SK-N-SH (cell line): ENCODE results near the gene RASA4B.
"Not testable (repeated sequence)": the region's sequence is repeated elsewhere in the genome, so short reads cannot be mapped to it uniquely, and the experiment has no call there.

Experiments used
- MEF2A ChIP-seq: IDR thresholded peaks from 2 replicates; pipeline ENCODE4 v1.4.0; 2012; ENCODE audit warnings: low read depth, borderline replicate concordance
- RFX5 ChIP-seq: IDR thresholded peaks from 2 replicates; pipeline ENCODE4 v1.6.1; 2012; ENCODE audit warnings: mild to moderate bottlenecking, improper control_type of control experiment, low read length
- SIN3A ChIP-seq: IDR thresholded peaks from 2 replicates; pipeline ENCODE4 v1.6.1; 2012; ENCODE audit warnings: low read depth, mild to moderate bottlenecking, low read length, moderate library complexity, borderline replicate concordance
- TF ChIP-seq, protein P1 (sequence below): IDR thresholded peaks from 2 replicates; pipeline ENCODE4; 2012
- TF ChIP-seq, protein P2 (sequence below): IDR thresholded peaks from 2 replicates; pipeline ENCODE4 v1.4.0; 2012; ENCODE audit warnings: low read depth
- TF ChIP-seq, protein P3 (sequence below): fragments of 200-600 bp; sonication (generic); IDR thresholded peaks from 2 replicates; pipeline ENCODE4 v1.6.1; 2017; ENCODE audit warnings: antibody characterized with exemption, mild to moderate bottlenecking, moderate library complexity
- TF ChIP-seq, protein P4 (sequence below): IDR thresholded peaks from 2 replicates; pipeline ENCODE4 v1.4.0; 2012; ENCODE audit warnings: low read depth, borderline replicate concordance

DNA sequence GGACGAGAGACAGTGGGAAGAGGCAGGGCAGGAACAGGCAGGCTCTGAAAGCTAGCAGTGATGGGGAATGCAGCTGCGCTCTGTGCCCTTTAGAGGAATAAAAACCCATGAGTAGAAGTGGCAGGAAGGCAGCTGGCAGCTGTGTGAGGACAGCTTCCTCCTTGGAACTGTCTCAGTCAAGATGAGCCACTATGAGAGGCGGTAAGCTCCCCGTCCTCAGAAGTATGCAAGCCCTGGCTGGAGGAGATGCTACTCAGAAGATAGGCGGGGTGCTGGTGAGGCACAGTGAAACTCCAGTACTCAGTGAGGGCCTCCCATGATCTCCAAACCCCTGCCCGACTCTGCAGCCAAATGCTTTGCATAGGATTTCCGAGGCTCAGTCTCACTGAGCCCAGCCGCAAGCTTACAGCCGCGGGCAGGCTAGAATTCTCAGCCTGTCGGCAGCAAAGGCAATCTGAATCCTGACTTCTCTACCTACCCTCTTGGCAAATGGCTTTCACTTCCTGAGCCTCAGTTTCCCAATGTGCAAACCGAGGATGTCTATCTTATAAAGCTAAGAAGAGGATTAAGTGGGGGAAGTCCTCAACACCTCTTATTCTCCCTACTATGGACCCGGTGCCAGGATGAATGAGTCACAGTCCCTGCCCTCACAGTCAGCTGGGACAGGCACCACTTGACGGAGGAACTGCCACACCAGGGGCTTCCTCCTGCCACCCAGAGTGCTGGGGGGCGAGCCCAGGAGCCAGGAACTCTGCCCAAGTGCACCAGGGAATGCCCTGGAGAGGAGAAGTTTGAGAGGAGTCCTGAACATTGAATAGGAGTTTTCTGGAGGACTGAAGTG lies 2.5 kb downstream of the RASA4B start:
- TF ChIP-seq, protein P1, sequence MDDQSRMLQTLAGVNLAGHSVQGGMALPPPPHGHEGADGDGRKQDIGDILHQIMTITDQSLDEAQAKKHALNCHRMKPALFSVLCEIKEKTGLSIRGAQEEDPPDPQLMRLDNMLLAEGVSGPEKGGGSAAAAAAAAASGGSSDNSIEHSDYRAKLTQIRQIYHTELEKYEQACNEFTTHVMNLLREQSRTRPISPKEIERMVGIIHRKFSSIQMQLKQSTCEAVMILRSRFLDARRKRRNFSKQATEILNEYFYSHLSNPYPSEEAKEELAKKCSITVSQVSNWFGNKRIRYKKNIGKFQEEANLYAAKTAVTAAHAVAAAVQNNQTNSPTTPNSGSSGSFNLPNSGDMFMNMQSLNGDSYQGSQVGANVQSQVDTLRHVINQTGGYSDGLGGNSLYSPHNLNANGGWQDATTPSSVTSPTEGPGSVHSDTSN: not testable (repeated sequence)
- not testable (repeated sequence) for TF ChIP-seq RFX5, SIN3A, MEF2A
- TF ChIP-seq, protein P2, sequence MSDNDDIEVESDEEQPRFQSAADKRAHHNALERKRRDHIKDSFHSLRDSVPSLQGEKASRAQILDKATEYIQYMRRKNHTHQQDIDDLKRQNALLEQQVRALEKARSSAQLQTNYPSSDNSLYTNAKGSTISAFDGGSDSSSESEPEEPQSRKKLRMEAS: not testable (repeated sequence)
- TF ChIP-seq, protein P3, sequence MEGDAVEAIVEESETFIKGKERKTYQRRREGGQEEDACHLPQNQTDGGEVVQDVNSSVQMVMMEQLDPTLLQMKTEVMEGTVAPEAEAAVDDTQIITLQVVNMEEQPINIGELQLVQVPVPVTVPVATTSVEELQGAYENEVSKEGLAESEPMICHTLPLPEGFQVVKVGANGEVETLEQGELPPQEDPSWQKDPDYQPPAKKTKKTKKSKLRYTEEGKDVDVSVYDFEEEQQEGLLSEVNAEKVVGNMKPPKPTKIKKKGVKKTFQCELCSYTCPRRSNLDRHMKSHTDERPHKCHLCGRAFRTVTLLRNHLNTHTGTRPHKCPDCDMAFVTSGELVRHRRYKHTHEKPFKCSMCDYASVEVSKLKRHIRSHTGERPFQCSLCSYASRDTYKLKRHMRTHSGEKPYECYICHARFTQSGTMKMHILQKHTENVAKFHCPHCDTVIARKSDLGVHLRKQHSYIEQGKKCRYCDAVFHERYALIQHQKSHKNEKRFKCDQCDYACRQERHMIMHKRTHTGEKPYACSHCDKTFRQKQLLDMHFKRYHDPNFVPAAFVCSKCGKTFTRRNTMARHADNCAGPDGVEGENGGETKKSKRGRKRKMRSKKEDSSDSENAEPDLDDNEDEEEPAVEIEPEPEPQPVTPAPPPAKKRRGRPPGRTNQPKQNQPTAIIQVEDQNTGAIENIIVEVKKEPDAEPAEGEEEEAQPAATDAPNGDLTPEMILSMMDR: not testable (repeated sequence)
- TF ChIP-seq, protein P4, sequence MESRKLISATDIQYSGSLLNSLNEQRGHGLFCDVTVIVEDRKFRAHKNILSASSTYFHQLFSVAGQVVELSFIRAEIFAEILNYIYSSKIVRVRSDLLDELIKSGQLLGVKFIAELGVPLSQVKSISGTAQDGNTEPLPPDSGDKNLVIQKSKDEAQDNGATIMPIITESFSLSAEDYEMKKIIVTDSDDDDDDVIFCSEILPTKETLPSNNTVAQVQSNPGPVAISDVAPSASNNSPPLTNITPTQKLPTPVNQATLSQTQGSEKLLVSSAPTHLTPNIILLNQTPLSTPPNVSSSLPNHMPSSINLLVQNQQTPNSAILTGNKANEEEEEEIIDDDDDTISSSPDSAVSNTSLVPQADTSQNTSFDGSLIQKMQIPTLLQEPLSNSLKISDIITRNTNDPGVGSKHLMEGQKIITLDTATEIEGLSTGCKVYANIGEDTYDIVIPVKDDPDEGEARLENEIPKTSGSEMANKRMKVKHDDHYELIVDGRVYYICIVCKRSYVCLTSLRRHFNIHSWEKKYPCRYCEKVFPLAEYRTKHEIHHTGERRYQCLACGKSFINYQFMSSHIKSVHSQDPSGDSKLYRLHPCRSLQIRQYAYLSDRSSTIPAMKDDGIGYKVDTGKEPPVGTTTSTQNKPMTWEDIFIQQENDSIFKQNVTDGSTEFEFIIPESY: not testable (repeated sequence)
